ENCODE results near the gene SCLT1.

Gene SCLT1

DNA sequence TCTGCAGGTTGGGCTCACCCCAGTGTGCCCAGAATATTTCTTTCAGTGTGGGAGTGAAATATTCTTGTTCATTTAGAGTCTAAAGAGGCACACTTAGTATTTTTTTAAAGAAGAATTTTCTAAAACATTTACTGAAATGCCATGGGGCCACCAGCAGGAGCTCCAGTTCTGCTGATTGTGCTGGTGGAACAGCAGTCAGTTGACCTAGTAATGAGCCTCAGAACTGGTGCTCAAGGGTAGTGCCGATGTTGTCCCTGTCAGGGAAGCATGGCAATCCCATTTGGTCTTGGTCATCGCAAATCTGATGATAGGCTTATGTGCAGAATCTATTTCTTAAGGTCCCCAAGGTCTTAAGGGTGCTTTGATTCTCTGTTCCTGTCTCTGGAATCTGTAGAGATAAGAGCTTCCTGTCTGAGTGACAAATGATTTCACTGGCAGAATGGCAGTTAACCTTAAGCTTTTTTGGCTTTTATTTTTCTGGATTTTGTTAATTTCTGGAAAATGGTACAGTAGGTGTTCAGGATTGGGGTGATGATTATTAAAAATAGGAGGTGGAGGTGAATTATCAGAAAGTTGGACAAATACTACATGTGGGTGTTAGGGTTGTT, 252.5 kb downstream of the SCLT1 start:
- no peak for DNase-seq (ENCODE audit: low read depth)

DNA sequence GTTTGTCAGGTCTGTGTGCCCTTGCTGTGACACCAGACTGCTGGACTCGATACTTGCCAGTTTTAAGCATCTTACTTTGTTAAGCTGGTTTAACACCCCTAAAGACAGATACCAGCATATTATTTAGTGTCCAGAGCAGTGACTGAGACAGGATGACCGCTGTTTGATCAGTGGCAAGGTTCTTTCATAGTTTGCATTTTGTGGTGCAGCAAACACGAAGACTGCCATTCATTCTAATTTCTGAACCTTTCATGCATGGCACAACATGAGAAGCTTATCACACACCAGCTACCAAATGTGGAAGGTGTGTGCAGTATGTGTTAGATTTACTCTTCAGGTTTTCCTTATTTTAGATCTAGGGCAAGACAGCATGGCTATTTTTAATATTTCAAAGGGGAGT, 255.7 kb downstream of the SCLT1 start:
- no peak for DNase-seq (ENCODE audit: low read depth)

- DNase-seq (ENCODE audit: low read depth), result no peak
Measured at GRCh38 chr4:128837198-128837597, 256.1 kb downstream of the SCLT1 start.

DNA sequence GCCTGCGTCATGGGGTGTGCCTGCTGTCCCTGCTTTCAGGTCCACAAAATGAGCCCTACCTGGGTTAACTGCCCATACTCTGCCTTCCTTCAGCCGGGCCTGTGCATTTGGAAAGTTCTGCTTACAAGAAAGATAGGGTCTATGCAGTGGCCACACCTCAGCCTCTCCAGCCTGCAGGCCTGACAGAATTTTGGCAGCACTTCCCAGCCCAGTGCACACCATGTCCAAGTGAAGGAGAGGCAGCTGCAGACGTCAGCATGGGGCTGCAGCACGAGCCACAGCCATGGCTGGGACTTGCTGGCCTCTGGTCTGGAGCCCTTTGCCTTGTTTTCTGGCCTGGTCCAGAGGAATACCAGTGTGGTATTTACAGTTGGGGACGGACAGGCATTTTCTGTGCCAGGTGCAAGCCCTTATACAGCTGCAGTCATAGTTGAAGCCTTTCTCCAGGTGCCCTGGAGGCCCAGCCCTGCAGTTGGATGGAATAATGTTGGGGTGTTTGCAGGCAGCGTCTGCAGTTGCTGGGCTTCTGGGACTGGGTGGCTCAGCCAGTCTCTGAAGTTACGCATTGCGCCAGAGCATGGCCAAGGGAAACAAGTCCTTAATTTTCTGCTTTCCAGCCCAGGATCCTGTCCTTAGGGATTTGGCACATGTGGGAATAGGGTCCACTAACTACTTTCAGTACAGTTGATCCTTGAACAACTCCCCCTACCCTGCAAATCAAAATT, 257.7 kb downstream of the SCLT1 start:
- DNase-seq (ENCODE audit: low read depth), result no peak
